T-helper 2 cell (primary cell): ENCODE data around the gene YIPF6.
"Not testable (repeated sequence)": the region's sequence is repeated elsewhere in the genome, so short reads cannot be mapped to it uniquely, and the experiment has no call there.

Experiments used
- DNase-seq, 5 experiments: peaks; one replicate each; pipeline versions ENCODE4 v3.0.0 to v3.0.0-alpha.2; 2012 to 2022

YIPF6 gene

GRCh38 chrX:68508799-68509198 is 9.9 kb downstream of the YIPF6 start:
- peak in 2 of 5 experiments; percentile 38 to 42 for DNase-seq

- peak in 1 of 5 experiments; percentile 31 for DNase-seq
Measured at GRCh38 chrX:68511255-68511654, 12.4 kb downstream of the YIPF6 start.

- not testable (repeated sequence) for DNase-seq
Measured at GRCh38 chrX:68524680-68525079, 25.8 kb downstream of the YIPF6 start.

DNA sequence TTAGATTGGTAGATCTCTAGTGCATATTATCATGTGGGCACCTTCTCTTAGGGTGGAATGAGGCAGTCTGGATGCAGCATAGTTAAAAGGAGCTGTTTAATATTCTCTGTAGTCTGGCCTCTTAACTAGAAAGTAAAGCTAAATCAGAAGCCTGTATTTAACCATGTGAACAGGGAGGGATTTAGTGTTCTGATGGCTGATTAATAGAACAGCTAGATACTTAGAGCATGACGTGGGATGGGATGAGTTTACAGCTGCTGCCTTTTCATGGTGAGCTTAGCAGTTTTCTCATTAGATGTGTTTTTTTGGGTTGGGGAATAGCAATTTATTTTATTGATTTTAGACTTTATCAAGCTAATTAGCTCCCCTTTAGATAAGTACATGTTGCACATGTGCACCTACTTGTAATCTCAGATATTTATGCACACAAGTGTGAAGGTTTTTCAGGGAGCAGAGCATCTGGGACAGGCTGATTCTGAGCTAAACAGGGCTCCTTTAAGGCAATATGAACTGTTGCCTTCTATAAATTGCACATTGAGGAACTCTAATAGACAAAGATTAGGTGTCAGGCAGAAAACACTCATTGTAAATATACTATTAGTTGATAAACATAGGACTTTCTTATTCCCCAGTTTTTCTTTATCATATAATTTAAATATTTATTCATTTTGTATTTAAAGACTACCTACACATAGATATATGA is 34.1 kb downstream of the YIPF6 start:
- no peak for DNase-seq

DNA sequence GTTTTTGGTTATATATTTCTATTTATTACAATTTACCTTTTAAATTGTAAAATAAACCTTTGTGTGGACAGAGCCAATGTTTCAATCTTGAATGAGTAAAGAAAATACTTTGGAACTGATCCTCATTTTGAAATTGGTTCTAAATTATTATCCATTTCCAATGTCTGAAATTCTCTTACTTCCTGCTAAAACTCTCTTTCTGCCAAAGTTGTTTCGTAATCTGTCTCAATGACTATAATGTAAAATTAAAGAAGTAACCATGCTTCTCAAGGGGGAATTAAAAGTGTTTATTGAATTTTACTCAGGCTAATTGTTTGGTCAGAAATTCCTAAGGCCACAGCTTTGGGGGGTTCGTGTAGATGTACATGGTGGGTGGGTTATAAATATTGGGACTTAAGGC is 34.8 kb downstream of the YIPF6 start:
- no peak for DNase-seq

- no peak for DNase-seq
Measured at GRCh38 chrX:68534691-68535090, 35.8 kb downstream of the YIPF6 start.

DNA sequence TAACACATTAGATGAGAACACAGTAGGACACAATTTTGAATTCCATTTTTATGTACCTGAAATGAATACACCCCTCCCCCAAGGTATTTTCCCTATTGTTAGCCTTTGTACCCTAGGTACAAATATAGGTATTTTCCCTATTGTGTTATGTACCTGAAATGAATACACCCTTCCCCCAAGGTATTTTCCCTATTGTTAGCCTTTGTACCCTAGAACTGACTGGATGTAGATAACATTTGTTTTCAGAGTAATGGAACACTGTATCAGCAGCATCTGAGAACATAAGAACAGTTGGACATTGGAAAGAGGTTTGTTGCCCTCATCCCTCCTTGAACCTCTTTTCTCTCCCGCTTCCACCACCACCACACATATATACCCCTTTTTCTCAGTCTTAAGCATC is 37.6 kb downstream of the YIPF6 start:
- no peak for DNase-seq

GRCh38 chrX:68536884-68537283 is 38.0 kb downstream of the YIPF6 start:
- no peak for DNase-seq

GRCh38 chrX:68550193-68550592 is 51.3 kb downstream of the YIPF6 start:
- no peak for DNase-seq

GRCh38 chrX:68556036-68556435 is 57.2 kb downstream of the YIPF6 start:
- DNase-seq: no peak

DNA sequence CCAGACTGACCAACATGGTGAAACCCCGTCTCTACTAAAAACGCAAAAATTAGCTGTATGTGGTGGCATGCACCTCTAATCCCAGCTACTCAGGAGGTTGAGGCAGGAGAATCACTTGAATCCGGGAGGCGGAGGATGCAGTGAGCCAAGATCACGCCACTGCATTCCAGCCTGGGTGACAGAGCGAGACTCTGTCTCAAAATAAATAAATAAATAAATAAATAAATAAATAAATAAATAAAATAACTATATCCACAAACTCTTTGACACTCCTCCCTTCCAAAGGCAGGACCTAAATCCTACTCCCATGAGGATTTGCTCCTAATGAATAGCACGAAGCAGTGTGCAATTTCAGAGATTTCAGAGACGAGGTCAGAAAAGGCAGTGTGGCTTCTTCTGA is 58.3 kb downstream of the YIPF6 start:
- DNase-seq: not testable (repeated sequence)

DNA sequence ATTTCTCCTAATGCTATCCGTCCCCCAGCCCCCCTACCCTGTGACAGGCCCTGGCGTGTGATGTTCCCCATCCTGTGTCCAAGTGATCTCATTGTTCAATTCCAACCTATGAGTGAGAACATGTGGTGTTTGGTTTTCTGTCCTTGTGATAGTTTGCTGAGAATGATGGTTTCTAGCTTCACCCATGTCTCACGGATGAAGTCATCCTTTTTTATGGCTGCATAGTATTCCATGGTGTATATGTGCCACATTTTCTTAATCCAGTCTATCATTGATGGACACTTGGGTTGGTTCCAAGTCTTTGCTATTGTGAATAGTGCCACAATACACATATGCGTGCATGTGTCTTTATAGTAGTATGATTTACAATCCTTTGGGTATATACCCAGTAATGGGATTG is 61.1 kb downstream of the YIPF6 start:
- DNase-seq: not testable (repeated sequence)

DNA sequence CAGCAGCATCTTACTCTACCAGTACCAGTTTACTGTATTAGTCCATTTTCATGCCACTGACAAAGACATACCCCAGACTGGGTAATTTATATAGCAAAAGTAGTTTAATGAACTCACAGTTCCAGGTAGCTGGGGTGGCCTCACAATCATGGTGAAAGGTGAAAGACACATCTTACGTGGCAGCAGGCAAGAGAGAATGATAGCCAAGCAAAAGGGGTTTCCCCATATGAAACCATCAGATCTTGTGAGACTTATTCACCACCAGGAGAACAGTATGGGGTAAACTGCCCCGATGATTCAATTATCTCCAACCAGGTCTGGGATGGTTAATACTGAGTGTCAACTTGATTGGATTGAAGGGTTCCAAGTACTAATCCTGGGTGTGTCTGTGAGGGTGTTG is 69.3 kb downstream of the YIPF6 start:
- DNase-seq: peak in 1 of 5 experiments; percentile 38

- no peak for DNase-seq
Measured at GRCh38 chrX:68570598-68570997, 71.7 kb downstream of the YIPF6 start.

GRCh38 chrX:68571292-68571609 is 72.4 kb downstream of the YIPF6 start:
- no peak for DNase-seq

GRCh38 chrX:68571610-68572311 is 72.9 kb downstream of the YIPF6 start:
- DNase-seq: peak in 1 of 5 experiments; percentile 51

GRCh38 chrX:68574240-68574639 is 75.4 kb downstream of the YIPF6 start:
- DNase-seq: peak in 1 of 5 experiments; percentile 4

- no peak for DNase-seq
Measured at GRCh38 chrX:68579810-68580209, 81.0 kb downstream of the YIPF6 start.

GRCh38 chrX:68584221-68584620 is 85.4 kb downstream of the YIPF6 start:
- no peak for DNase-seq
